ENCODE data around the gene CSGALNACT2. TPM values are rescaled to one million over a fixed set of nuclear protein-coding genes. Genes with fewer than 3 reads are reported as not detected.
"Not testable (repeated sequence)": the region's sequence is repeated elsewhere in the genome, so short reads cannot be mapped to it uniquely, and the experiment has no call there.

CSGALNACT2 gene
- total and polyA plus RNA-seq, 3 donors from 2014 or later: 13.9 to 17.9 (median 16.7) TPM

GRCh38 chr10:43145311-43145710 is 7.1 kb downstream of the CSGALNACT2 start:
- H3K4me1 ChIP-seq: peaks cover 3% of the 10 kb centered on the region
- no peaks in the 10 kb centered on the region for H3K27me3 ChIP-seq
- H3K36me3 ChIP-seq (ENCODE audit: low read depth, missing control alignments): no peaks in the 10 kb centered on the region
- H3K4me3 ChIP-seq: no peak overlapping the region
- intact Hi-C loops (cut with DNase I; ENCODE audit: low total_unique reads): no loop called here
- H3K9me3 ChIP-seq: no peaks in the 10 kb centered on the region
- TF ChIP-seq CTCF (IDR thresholded peaks at IDR 0.05) (no peak), POLR2A (IDR thresholded peaks at IDR 0.05) (no peak)
- H3K27ac ChIP-seq: no peak overlapping the region
- DNase-seq: no peak
- 86 to 93% methylated on average over 6 of the region's 6 CpGs for WGBS, 2 donors

GRCh38 chr10:43145936-43146335 is 7.7 kb downstream of the CSGALNACT2 start:
- H3K4me3 ChIP-seq; DNase-seq; H3K36me3 ChIP-seq (ENCODE audit: low read depth, missing control alignments); intact Hi-C loops (cut with DNase I; ENCODE audit: low total_unique reads); H3K27ac ChIP-seq; H3K9me3 ChIP-seq; H3K27me3 ChIP-seq; H3K4me1 ChIP-seq: not testable (repeated sequence)
- WGBS, 2 donors: 94 to 97% methylated on average over 1 of the region's 1 CpG

- no peak for DNase-seq
- H3K4me3 ChIP-seq: no peak overlapping the region
- intact Hi-C loops (cut with DNase I; ENCODE audit: low total_unique reads): no loop called here
- 48 to 70% methylated on average over 2 of the region's 2 CpGs for WGBS, 2 donors
- H3K4me1 ChIP-seq: no peaks in the 10 kb centered on the region
- H3K9me3 ChIP-seq: no peaks in the 10 kb centered on the region
- H3K27me3 ChIP-seq: no peaks in the 10 kb centered on the region
- TF ChIP-seq CTCF (IDR thresholded peaks at IDR 0.05) (no peak), POLR2A (IDR thresholded peaks at IDR 0.05) (no peak)
- no peak overlapping the region for H3K27ac ChIP-seq
- no peaks in the 10 kb centered on the region for H3K36me3 ChIP-seq (ENCODE audit: low read depth, missing control alignments)
Measured at GRCh38 chr10:43151371-43151770, 13.1 kb downstream of the CSGALNACT2 start.

GRCh38 chr10:43153901-43154300 is 15.7 kb downstream of the CSGALNACT2 start:
- H3K4me3 ChIP-seq: no peak overlapping the region
- WGBS, 2 donors: 80 to 87% methylated on average over 2 of the region's 2 CpGs
- TF ChIP-seq CTCF (IDR thresholded peaks at IDR 0.05) (no peak), POLR2A (IDR thresholded peaks at IDR 0.05) (no peak)
- intact Hi-C loops (cut with DNase I; ENCODE audit: low total_unique reads): no loop called here
- H3K27me3 ChIP-seq: no peaks in the 10 kb centered on the region
- H3K9me3 ChIP-seq: no peaks in the 10 kb centered on the region
- no peaks in the 10 kb centered on the region for H3K4me1 ChIP-seq
- H3K36me3 ChIP-seq (ENCODE audit: low read depth, missing control alignments): no peaks in the 10 kb centered on the region
- H3K27ac ChIP-seq: no peak overlapping the region
- DNase-seq: no peak

- TF ChIP-seq POLR2A (IDR thresholded peaks at IDR 0.05) (no peak), CTCF (IDR thresholded peaks at IDR 0.05) (no peak)
- Histone ChIP-seq H3K4me3 (no peak overlapping the region), H3K27ac (no peak overlapping the region), H3K9me3 (no peaks in the 10 kb centered on the region), H3K4me1 (peaks cover 1% of the 10 kb centered on the region), H3K36me3 (ENCODE audit: low read depth, missing control alignments) (no peaks in the 10 kb centered on the region), H3K27me3 (no peaks in the 10 kb centered on the region)
- intact Hi-C loops (cut with DNase I; ENCODE audit: low total_unique reads): no loop called here
- WGBS, 2 donors: 88 to 100% methylated on average over 2 of the region's 2 CpGs
- no peak for DNase-seq
Measured at GRCh38 chr10:43155221-43155620, 17.0 kb downstream of the CSGALNACT2 start.

Data from testis (tissue), 3 donors.